Upper lobe of left lung (tissue), 4 donors: ENCODE data around the gene STAG3.

Source experiments
- CTCF ChIP-seq, 6 experiments: fragments of 450-650 bp in 4 of 6; fragments of 200-600 bp in 2 of 6; sonication (generic) in 2 of 6; IDR thresholded peaks; one replicate each; pipeline ENCODE4 v1.5.1; 2016 to 2019; ENCODE audit warnings: antibody characterized with exemption in 6 of 6
- EP300 ChIP-seq, 4 donors: sonication (generic); formaldehyde crosslinking; IDR thresholded peaks; one replicate each; pipeline ENCODE4 v1.5.1; 2017; ENCODE audit warnings: antibody characterized with exemption in 4 of 4, control low read depth in 2 of 4
- POLR2A ChIP-seq, 4 donors: fragments of 450-650 bp; IDR thresholded peaks; one replicate each; pipeline ENCODE4 v1.5.1; 2016 to 2017; ENCODE audit warnings: antibody characterized with exemption in 4 of 4, mild to moderate bottlenecking in 2 of 4

DNA sequence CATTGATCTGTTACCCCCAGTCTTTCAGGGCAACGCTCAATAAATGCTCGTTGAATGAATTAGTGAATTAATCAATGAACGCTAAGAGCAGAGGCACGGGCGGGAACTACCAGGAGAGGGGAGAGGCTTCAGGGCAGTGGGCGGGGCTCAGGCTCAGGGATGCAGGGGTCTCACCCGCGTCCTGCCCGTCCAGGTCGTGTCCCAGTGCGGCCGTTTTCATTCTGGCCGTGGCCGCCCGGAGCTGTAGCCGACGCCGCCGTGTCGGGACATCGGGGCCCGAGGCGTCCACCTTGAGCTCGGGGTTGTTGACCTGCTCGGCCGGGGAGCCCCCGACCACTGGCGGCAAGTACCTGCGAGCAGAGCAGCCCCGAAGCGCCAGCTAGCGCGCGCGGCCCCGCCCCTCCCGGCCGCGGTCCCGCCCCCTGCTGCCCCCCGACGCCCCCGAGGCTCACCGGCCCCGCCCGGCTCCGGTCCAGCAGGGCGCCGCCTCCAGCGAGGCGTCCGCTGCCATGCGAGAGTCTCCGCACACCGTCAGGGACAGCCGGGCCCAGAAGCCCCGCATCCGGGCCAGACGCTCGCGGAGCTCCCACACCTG, 6.5 kb upstream of the STAG3 start:
- TF ChIP-seq CTCF (IDR thresholded peaks at IDR 0.05) (no peak), POLR2A (IDR thresholded peaks at IDR 0.05) (no peak), EP300 (IDR thresholded peaks at IDR 0.05) (no peak)
